ENCODE results near the gene PHOX2A. TPM values are rescaled to one million over a fixed set of nuclear protein-coding genes. Genes with fewer than 3 reads are reported as not detected.
"Not testable (repeated sequence)": the region's sequence is repeated elsewhere in the genome, so short reads cannot be mapped to it uniquely, and the experiment has no call there.

PHOX2A gene
- not detected for total RNA-seq

DNA sequence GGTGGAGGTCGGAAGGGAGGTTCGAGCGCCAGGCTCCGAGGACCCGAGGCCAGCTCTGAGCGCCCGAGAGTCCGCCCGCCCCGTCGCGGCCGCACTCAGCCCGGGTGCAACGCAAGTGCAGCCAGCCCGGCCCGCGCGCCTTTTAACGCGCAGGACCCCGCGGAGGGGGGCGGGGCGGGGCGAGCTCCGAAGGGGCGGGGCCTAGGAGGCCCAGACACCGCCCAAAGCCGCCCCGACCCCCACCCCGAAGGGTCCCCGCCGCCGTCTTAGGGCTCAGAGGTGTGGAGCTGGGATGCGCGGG lies at the start of gene PHOX2A:
Gene PHOX2A, minus strand, starts transcription at position 117 of the 301 bp plus-strand sequence. CDS start 172 bp downstream, outside the sequence.
- H3K9me3 Mint-ChIP-seq = no peaks in the 10 kb centered on the region
- no peak within 1 kb of the TSS for H3K4me3 Mint-ChIP-seq
- H3K27me3 Mint-ChIP-seq (ENCODE audit: low read depth) = peaks cover 51% of the 10 kb centered on the region
- H3K4me1 Mint-ChIP-seq (ENCODE audit: low read depth) = peaks cover 26% of the 10 kb centered on the region
- ATAC-seq = no peak
- no peaks in the 10 kb centered on the region for H3K36me3 Mint-ChIP-seq (ENCODE audit: insufficient read depth)
- no peak for DNase-seq

DNA sequence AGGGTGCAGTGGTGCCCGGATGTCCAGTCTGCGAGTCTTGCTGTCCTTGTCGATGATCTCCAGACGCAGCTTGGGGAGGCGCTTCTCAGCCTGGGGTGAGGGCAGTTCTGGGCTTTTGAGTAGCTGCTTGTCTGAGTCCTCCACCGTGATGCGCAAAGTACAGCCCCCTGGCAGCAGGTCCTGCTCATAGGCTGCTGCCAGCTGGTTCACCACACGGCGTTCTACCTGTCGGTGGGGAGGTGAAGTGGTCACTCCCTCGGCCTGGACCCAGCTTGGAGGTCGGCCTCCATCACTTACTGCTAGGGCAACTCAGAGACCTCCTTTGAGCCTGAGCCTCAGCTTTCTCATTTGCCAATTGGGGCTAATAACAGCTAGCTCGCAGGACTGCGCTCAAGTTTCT lies 49.4 kb upstream of the PHOX2A start:
- ATAC-seq = no peak
- H3K36me3 Mint-ChIP-seq (ENCODE audit: insufficient read depth) = peaks cover 15% of the 10 kb centered on the region

DNA sequence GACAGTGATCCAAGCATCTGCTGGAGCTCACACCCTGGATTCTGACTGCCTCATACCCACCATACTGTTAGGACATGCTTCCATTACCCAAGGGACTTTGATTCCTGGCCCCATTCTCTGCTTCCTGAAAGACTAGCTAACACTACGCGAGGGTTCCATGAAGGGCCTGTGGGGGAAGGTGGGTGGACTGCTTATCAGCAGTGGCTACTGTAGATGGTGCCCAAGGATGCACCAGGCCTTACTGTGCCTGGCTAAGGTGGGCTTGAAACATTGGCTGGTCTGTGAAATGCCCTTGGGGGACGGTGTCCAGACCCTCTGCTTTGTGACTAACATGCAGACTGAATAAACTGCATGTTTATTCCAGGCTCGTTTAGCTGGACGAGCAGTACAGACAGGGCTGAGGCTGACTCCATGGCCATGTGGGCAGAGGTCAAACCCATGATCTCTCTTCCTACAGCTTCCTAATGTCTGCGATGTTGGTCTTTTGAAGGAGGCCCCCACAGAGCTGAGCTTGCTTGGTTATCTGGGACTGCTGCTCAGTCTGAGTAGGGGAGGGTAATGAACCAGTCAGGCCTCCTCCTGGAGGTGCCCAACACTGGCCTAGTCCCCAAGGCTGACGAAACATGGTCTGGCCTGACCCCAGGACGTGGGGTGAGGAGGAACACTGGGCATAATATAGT lies 48.3 kb upstream of the PHOX2A start:
- H3K4me3 Mint-ChIP-seq = no peak overlapping the region
- ATAC-seq = no peak
- no peak for DNase-seq
- peaks cover 2% of the 10 kb centered on the region for H3K4me1 Mint-ChIP-seq (ENCODE audit: low read depth)
- no peaks in the 10 kb centered on the region for H3K27me3 Mint-ChIP-seq (ENCODE audit: low read depth)
- peaks cover 15% of the 10 kb centered on the region for H3K36me3 Mint-ChIP-seq (ENCODE audit: insufficient read depth)
- no peaks in the 10 kb centered on the region for H3K9me3 Mint-ChIP-seq

More for the DNA sequence above, 49.4 kb upstream of the PHOX2A start:
- H3K4me1 Mint-ChIP-seq (ENCODE audit: low read depth) = peaks cover 2% of the 10 kb centered on the region
- H3K4me3 Mint-ChIP-seq = no peak overlapping the region
- no peaks in the 10 kb centered on the region for H3K9me3 Mint-ChIP-seq
- no peaks in the 10 kb centered on the region for H3K27me3 Mint-ChIP-seq (ENCODE audit: low read depth)
- no peak for DNase-seq

DNA sequence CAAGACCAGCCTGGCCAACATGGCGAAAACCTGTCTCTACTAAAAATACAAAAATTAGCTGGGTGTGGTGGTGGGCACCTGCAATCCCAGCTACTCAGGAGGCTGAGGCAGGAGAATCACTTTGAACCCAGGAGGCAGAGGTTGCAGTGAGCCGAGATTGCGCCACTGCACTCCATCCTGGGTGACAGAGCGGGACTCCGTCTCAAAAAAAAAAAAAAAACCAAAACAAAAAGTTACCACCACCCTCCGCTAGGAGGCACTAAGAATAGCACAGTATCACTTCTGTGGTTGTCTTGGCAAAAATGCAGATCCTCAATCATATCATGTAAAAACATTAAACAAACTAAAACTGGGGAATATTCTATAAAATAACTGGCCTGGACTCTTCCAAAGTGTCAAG lies 46.8 kb upstream of the PHOX2A start:
- DNase-seq; ATAC-seq; H3K27me3 Mint-ChIP-seq (ENCODE audit: low read depth); H3K9me3 Mint-ChIP-seq; H3K4me3 Mint-ChIP-seq; H3K4me1 Mint-ChIP-seq (ENCODE audit: low read depth): not testable (repeated sequence)
- H3K36me3 Mint-ChIP-seq (ENCODE audit: insufficient read depth) = peaks cover 14% of the 10 kb centered on the region

DNA sequence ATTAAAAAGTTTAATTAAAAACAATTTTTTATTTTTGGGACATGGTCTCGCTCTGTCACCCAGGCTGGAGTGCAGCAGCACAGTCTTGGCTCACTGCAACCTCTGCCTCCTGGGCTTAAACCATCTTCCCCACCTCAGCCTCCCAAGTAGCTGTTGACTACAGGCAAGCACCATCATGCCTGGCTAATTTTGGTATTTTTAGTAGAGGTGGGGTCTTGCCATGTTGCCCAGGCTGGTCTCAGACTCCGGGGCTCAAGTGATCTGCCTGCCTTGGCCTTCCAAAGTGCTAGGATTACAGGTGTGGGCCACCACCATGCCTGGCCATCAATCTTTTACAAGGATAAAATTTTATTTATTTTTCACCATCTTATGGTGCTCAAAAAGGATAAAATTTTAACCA lies 43.3 kb upstream of the PHOX2A start:
- no peak overlapping the region for H3K4me3 Mint-ChIP-seq
- ATAC-seq = no peak
- no peak for DNase-seq
- no peaks in the 10 kb centered on the region for H3K9me3 Mint-ChIP-seq
- peaks cover 3% of the 10 kb centered on the region for H3K36me3 Mint-ChIP-seq (ENCODE audit: insufficient read depth)
- H3K4me1 Mint-ChIP-seq (ENCODE audit: low read depth) = peaks cover 2% of the 10 kb centered on the region
- H3K27me3 Mint-ChIP-seq (ENCODE audit: low read depth) = peaks cover 5% of the 10 kb centered on the region

DNA sequence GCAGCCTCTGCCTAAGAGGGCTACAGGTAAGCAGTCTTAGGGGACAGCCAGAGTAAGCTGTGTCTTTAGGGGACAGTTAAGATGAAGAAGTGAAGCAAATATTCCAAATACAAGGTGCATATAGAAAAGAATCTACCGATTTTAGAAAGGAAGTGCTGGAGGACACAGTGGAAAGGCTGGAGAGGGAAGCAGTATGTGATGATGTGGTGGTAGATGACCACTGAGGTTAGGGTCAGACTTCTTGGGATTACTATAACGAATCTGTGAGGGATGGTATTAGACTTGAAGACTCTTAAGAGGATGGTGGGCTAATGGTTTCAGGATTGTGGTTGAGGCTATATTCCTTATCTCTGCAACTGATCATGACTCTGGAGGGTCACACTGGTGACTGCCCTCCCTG lies 40.0 kb upstream of the PHOX2A start:
- Mint-ChIP-seq H3K9me3 (no peaks in the 10 kb centered on the region), H3K4me1 (ENCODE audit: low read depth) (no peaks in the 10 kb centered on the region), H3K4me3 (no peak overlapping the region), H3K27me3 (ENCODE audit: low read depth) (peaks cover 11% of the 10 kb centered on the region), H3K36me3 (ENCODE audit: insufficient read depth) (no peaks in the 10 kb centered on the region)
- DNase-seq = no peak
- ATAC-seq = no peak

DNA sequence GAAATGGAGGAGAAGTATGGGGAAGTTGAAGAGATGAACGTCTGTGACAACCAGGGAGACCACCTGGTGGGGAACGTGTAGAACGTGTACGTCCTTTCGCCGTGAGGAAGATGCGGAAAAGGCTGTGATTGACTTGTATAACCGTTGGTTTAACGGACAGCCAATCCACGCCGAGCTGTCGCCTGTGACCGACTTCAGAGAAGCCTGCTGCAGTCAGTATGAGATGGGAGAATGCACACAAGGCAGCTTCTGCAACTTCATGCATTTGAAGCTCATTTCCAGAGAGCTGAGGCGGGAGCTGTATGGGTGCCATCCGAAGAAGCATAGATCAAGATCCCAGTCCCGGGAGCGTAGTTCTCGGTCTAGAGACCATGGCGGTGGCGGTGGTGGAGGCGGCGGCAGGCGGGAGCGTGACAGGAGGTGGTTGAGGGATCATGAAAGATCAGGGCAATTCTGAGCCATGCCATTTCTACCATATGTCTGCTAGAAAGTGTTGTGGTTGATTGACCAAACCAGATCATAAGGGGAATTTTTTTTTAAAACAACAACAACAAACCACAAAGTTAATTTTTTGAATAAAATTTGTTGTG lies 36.8 kb upstream of the PHOX2A start:
- no peaks in the 10 kb centered on the region for H3K4me1 Mint-ChIP-seq (ENCODE audit: low read depth)
- H3K9me3 Mint-ChIP-seq = no peaks in the 10 kb centered on the region
- no peak overlapping the region for H3K4me3 Mint-ChIP-seq
- DNase-seq (no peak), ATAC-seq (no peak)
- H3K27me3 Mint-ChIP-seq (ENCODE audit: low read depth) = peaks cover 18% of the 10 kb centered on the region
- no peaks in the 10 kb centered on the region for H3K36me3 Mint-ChIP-seq (ENCODE audit: insufficient read depth)

DNA sequence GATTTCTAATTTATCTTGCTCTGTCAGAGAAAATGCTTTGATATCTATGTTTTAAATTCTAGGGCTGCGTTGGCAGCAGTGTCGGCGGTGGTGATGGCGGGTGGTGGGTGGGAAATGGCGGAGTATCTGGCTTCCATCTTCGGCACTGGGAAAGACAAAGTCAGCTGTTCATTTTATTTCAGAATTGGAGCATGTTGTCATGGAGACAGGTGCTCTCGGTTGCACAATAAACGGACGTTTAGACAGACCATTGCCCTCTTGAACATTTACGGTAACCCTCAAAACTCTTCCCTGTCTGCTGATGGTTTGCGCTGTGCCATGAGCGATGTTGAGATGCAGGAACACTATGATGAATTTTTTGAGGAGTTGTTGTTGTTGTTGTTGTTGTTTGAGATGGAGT lies 36.1 kb upstream of the PHOX2A start:
- no peak overlapping the region for H3K4me3 Mint-ChIP-seq
- ATAC-seq (no peak), DNase-seq (no peak)
- H3K9me3 Mint-ChIP-seq = no peaks in the 10 kb centered on the region
- peaks cover 18% of the 10 kb centered on the region for H3K27me3 Mint-ChIP-seq (ENCODE audit: low read depth)
- no peaks in the 10 kb centered on the region for H3K36me3 Mint-ChIP-seq (ENCODE audit: insufficient read depth)
- no peaks in the 10 kb centered on the region for H3K4me1 Mint-ChIP-seq (ENCODE audit: low read depth)

DNA sequence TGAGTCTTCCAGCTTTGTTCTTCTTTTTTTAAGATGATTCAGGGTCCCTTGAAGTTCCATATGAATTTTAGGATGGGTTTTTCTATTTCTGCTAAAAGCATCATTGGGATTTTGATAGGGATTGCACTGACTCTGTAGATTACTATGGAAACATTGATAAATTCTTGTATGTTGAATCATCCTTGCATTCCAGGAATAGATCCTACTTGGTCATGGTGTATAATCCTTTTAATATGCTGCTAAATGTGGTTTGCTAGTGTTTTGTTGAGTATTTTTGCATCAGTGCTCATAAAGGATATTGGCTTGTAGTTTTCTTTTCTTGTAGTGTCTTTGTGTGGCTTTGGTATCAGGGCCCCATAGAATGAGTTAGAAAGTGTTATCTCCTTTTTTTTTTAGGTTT lies 34.9 kb upstream of the PHOX2A start:
- no peak for ATAC-seq
- DNase-seq = no peak
- Mint-ChIP-seq H3K27me3 (ENCODE audit: low read depth) (peaks cover 17% of the 10 kb centered on the region), H3K36me3 (ENCODE audit: insufficient read depth) (no peaks in the 10 kb centered on the region), H3K4me1 (ENCODE audit: low read depth) (no peaks in the 10 kb centered on the region), H3K4me3 (no peak overlapping the region), H3K9me3 (no peaks in the 10 kb centered on the region)

DNA sequence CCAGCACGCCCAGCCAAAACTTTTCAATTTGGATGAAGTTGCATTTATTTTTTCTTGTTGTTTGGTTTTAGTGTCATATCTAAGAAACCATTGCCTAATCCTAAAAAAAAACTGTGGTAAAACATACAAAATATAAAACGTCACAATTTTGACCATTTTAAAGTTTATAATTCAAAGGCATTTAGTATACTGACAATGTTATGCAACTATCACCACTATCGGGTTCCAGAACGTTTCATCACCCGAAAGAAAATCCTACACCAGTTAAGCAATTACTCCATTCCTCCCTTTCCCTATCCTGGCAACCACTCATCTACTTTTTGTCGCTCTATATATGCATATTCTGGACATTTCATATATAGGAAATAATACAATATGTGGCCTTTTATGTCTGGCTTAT lies 30.5 kb upstream of the PHOX2A start:
- H3K27me3 Mint-ChIP-seq (ENCODE audit: low read depth) = peaks cover 15% of the 10 kb centered on the region
- DNase-seq (no peak), ATAC-seq (no peak)
- peaks cover 4% of the 10 kb centered on the region for H3K4me1 Mint-ChIP-seq (ENCODE audit: low read depth)
- H3K4me3 Mint-ChIP-seq = no peak overlapping the region
- no peaks in the 10 kb centered on the region for H3K36me3 Mint-ChIP-seq (ENCODE audit: insufficient read depth)
- no peaks in the 10 kb centered on the region for H3K9me3 Mint-ChIP-seq

DNA sequence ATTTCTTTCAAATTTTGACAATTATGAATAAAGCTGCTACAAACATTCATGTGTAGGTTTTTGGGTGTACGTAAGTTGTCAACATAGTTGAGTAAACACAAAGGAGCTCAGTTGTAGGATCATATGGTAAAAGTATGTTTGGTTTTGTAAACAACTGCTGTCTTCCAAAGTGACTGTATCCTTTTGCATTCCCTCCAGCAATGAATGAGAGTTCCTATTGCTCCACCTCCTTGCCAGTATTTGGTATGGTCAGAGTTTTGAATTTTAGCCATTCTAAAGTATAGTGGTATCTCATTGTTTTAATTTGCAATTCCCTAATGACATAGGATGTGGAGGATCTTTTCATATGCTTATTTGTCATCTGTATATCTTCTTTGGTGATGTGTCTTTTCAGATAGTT lies 28.0 kb upstream of the PHOX2A start:
- H3K4me3 Mint-ChIP-seq = no peak overlapping the region
- H3K9me3 Mint-ChIP-seq = no peaks in the 10 kb centered on the region
- H3K27me3 Mint-ChIP-seq (ENCODE audit: low read depth) = peaks cover 11% of the 10 kb centered on the region
- DNase-seq = no peak
- H3K36me3 Mint-ChIP-seq (ENCODE audit: insufficient read depth) = no peaks in the 10 kb centered on the region
- ATAC-seq = no peak
- peaks cover 4% of the 10 kb centered on the region for H3K4me1 Mint-ChIP-seq (ENCODE audit: low read depth)

DNA sequence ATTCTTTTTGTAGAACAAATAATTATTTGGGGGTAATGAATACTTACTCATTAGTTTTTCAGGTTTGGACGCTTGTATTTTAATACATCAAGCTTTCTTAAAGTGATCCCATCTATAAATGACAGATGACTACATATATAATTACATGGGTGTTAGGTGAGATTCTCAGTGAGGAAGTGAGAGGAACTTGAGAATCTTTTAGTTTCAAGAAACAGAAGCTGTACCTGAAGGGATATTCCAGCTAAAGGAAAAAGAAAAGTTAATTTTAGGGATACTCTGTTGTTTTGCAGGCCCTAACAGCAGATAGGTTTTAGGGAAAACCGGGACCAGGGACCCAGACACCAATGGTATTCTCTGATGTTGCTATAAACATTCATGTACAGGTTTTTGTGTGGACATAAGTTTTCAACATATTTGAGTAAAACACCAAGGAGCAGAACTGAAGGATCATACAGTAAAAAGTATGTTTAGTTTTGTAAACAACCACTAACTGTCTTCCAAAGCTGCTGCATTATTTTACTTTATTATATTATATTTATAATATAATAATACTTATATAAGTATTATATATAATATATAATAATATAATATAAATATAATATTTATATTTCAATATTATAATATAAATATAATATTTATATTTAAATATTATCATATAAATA lies 24.1 kb upstream of the PHOX2A start:
- H3K36me3 Mint-ChIP-seq (ENCODE audit: insufficient read depth) = no peaks in the 10 kb centered on the region
- H3K4me1 Mint-ChIP-seq (ENCODE audit: low read depth) = no peaks in the 10 kb centered on the region
- H3K4me3 Mint-ChIP-seq = no peak overlapping the region
- H3K27me3 Mint-ChIP-seq (ENCODE audit: low read depth) = peaks cover 13% of the 10 kb centered on the region
- ATAC-seq (no peak), DNase-seq (no peak)
- no peaks in the 10 kb centered on the region for H3K9me3 Mint-ChIP-seq

DNA sequence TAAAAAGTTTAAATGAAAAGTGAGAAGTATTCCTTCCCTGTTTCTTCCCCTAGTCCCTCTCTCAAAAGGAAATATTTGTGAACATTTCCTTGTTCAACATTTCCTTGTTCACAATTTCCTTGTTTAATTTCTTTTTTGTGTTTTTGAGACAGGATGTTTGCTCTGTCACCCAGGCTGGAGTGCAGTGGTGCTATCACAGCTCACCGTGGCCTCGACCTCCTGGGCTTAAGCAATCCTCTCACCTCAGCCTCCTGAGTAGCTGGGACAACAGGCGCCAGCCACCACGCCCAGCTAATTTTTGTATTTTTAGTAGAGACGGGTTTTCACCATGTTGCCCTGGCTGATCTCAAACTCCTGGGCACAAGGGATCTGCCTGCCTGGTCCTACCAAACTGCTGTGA lies 23.0 kb upstream of the PHOX2A start:
- H3K9me3 Mint-ChIP-seq; ATAC-seq; H3K4me1 Mint-ChIP-seq (ENCODE audit: low read depth); H3K36me3 Mint-ChIP-seq (ENCODE audit: insufficient read depth); H3K4me3 Mint-ChIP-seq; DNase-seq: not testable (repeated sequence)
- peaks cover 16% of the 10 kb centered on the region for H3K27me3 Mint-ChIP-seq (ENCODE audit: low read depth)

DNA sequence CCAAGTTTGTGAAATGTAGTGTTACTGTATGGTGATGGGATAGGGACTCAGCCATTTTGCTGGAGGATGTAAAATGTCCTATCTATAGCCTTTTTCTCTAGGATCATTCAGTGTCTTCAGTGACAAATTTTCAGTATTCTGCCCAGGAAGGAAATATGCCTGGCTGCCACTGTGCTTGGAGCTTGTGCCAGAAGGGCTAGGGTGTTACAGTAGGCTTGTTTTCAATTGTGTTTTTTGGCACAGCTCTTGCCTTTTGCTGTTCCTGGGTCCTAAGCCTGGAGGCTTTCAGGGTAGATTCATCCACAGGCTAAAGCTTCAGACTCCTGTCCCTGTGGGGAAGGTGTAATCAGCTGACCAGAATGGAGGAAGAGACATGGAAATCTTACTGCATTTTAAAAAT lies 22.0 kb upstream of the PHOX2A start:
- H3K27me3 Mint-ChIP-seq (ENCODE audit: low read depth) = peaks cover 13% of the 10 kb centered on the region
- DNase-seq (no peak), ATAC-seq (no peak)
- H3K36me3 Mint-ChIP-seq (ENCODE audit: insufficient read depth) = no peaks in the 10 kb centered on the region
- H3K9me3 Mint-ChIP-seq = no peaks in the 10 kb centered on the region
- H3K4me1 Mint-ChIP-seq (ENCODE audit: low read depth) = no peaks in the 10 kb centered on the region
- no peak overlapping the region for H3K4me3 Mint-ChIP-seq

DNA sequence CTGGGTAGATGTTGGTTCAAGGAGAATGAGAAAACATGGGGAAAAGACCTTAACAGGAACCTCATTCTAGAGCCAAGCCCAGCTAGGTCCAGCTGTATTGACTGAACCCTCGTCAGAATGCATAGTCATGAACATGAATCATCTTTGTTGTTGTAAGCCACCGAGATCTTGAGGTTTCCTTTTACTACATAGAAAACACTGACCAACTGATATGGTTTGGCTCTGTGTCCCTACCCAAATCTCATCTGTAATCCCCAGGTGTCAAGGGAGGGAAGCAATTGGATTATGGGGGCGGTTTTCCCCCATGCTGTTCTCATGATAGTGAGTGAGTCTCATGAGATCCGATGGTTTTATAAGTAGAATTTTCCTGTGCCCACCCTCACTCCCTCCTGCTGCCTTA lies 19.4 kb upstream of the PHOX2A start:
- ATAC-seq (no peak), DNase-seq (no peak)
- H3K4me3 Mint-ChIP-seq = no peak overlapping the region
- no peaks in the 10 kb centered on the region for H3K4me1 Mint-ChIP-seq (ENCODE audit: low read depth)
- H3K9me3 Mint-ChIP-seq = no peaks in the 10 kb centered on the region
- peaks cover 10% of the 10 kb centered on the region for H3K27me3 Mint-ChIP-seq (ENCODE audit: low read depth)
- H3K36me3 Mint-ChIP-seq (ENCODE audit: insufficient read depth) = no peaks in the 10 kb centered on the region
